ENCODE data around the gene AFG3L2. TPM values are rescaled to one million over a fixed set of nuclear protein-coding genes. Genes with fewer than 3 reads are reported as not detected.

AFG3L2 gene
- total and polyA plus RNA-seq, 2 of the 8 experiments (the other 6 are each of a cell fraction or from before 2014, with no cell fraction given) = 29.7 to 84.8 TPM

- Histone ChIP-seq H3K79me1 (ENCODE audit: low read depth, low read length) (peaks cover 19% of the 10 kb centered on the region), H3K36me3 (ENCODE audit: control insufficient read depth in 2 of 4, insufficient read depth in 4 of 4, low read length in 3 of 4) (peaks cover 0 to 8% (median under 1%) of the 10 kb centered on the region in 4 experiments; a peak in 3 of 8 replicates), H3K4me3 (ENCODE audit: extremely low read depth in 1 of 4, insufficient read depth in 2 of 4, low read depth in 3 of 4, low read length in 4 of 4) (no peak overlapping the region), H2BK20ac (ENCODE audit: low read length) (no peak overlapping the region), H3K4ac (replicated peaks; ENCODE audit: insufficient read length, low read depth, low read length) (no peak overlapping the region), H3K27ac (ENCODE audit: low read depth, low read length) (no peak overlapping the region), H3K9ac (replicated peaks in 1 of 4; ENCODE audit: extremely low read depth in 1 of 4, low read depth in 3 of 4, low read length in 3 of 4) (0 out of 7 replicates have a peak overlapping the region, but pooled peaks of 1 of the 4 experiments have one; percentile 14), H3K79me2 (ENCODE audit: control insufficient read depth in 1 of 2, insufficient read depth in 2 of 2, low read length in 2 of 2) (peaks cover 46 to 76% of the 10 kb centered on the region in 2 experiments), H3K4me1 (replicated peaks in 1 of 4; ENCODE audit: control insufficient read depth in 3 of 4, insufficient read depth in 4 of 4, low read length in 3 of 4) (peaks cover 3 to 15% (median 7%) of the 10 kb centered on the region in 4 experiments), H2BK5ac (ENCODE audit: low read depth, low read length) (no peak overlapping the region), H3K18ac (ENCODE audit: extremely low read depth, low read length) (no peak overlapping the region), H4K5ac (ENCODE audit: insufficient read length, low read depth, low read length) (no peak overlapping the region), H2BK120ac (replicated peaks; ENCODE audit: low read depth, low read length) (no peak overlapping the region), H2BK15ac (ENCODE audit: low read length) (no peak overlapping the region), H2BK12ac (ENCODE audit: low read depth, low read length) (no peak overlapping the region), H3K14ac (ENCODE audit: insufficient read length) (no peak overlapping the region), H4K8ac (ENCODE audit: extremely low read depth, insufficient read depth, low read length) (no peak overlapping the region), H3K56ac (replicated peaks; ENCODE audit: insufficient read length, low read depth, low read length) (no peak overlapping the region), H2AK5ac (ENCODE audit: low read depth, low read length) (no peak overlapping the region), H4K91ac (replicated peaks; ENCODE audit: insufficient read length, low read length) (no peak overlapping the region), H4K20me1 (replicated peaks in 1 of 2; ENCODE audit: control insufficient read depth in 1 of 2, insufficient read depth in 2 of 2, low read length in 2 of 2) (peaks cover 12 to 18% of the 10 kb centered on the region in 2 experiments), H3K23me2 (ENCODE audit: low read depth, low read length) (peaks cover 9% of the 10 kb centered on the region), H3K4me2 (ENCODE audit: insufficient read depth in 1 of 2, low read depth in 2 of 2, low read length in 2 of 2) (no peak overlapping the region; a peak in 1 of 4 replicates), H3K23ac (ENCODE audit: insufficient read length) (no peak overlapping the region), H2AFZ (ENCODE audit: low read length) (no peak overlapping the region), H3K27me3 (replicated peaks in 1 of 4; ENCODE audit: control insufficient read depth in 3 of 4, extremely low read depth in 1 of 4, insufficient read depth in 3 of 4, low read length in 3 of 4) (no peaks in the 10 kb centered on the region), H3K9me3 (ENCODE audit: insufficient read depth in 2 of 2, low read depth in 1 of 2, low read length in 1 of 2) (no peaks in the 10 kb centered on the region)
- CTCF ChIA-PET (ENCODE audit: partially characterized antibody) = interaction anchor here (0.9 to 1.9 kb wide), 3 partner anchors 18 to 90 kb away, joined by 4 to 6 read pairs (median 5); no protein-coding TSS in a partner anchor
- DNase-seq (ENCODE audit: low read depth in 1 of 2, low spot score in 2 of 2) = no peak
- POLR2A ChIA-PET (ENCODE audit: partially characterized antibody) = interaction anchor here (0.7 to 1.0 kb wide), 4 partner anchors 15 to 45 kb away, joined by 3 read pairs; no protein-coding TSS in a partner anchor
- no peak for FAIRE-seq
- 91% methylated on average over 4 of the region's 4 CpGs; no CpG with 5 or more reads in 1 of the 2 experiments for WGBS, 2 experiments (ENCODE audit: extremely low coverage in 1 of 2, insufficient coverage in 1 of 2, insufficient read length in 1 of 2, insufficient replicate concordance in 2 of 2, low coverage in 1 of 2, low lambda C conversion rate in 2 of 2, missing lambda C conversion rate in 1 of 2)
- TF ChIP-seq EGR1 (IDR thresholded peaks at IDR 0.05; ENCODE audit: borderline replicate concordance, low read depth, low read length) = no peak
- no peak for TF ChIP-seq KDM5A (IDR thresholded peaks at IDR 0.05; ENCODE audit: low read length)
- no peak for TF ChIP-seq CTCF (IDR thresholded peaks at IDR 0.05; ENCODE audit: control extremely low read depth in 1 of 3, insufficient read depth in 1 of 3, low read depth in 1 of 3, low read length in 3 of 3)
- TF ChIP-seq SIX5 (IDR thresholded peaks at IDR 0.05; ENCODE audit: low read depth, low read length) = no peak
- TF ChIP-seq CREB1 (IDR thresholded peaks at IDR 0.05) = no peak
- no peak for TF ChIP-seq CTBP2 (IDR thresholded peaks at IDR 0.05; ENCODE audit: borderline replicate concordance, insufficient read depth, insufficient read length, low read length)
- no peak for TF ChIP-seq MAFK (IDR thresholded peaks at IDR 0.05; ENCODE audit: low read depth, low read length)
- TF ChIP-seq CEBPB (IDR thresholded peaks at IDR 0.05; ENCODE audit: low read depth, low read length) = no peak
- TF ChIP-seq TAF7 (optimal IDR thresholded peaks at IDR 0.05; ENCODE audit: borderline replicate concordance, low read depth, low read length) = no peak
- no peak for TF ChIP-seq SAP30 (IDR thresholded peaks at IDR 0.05; ENCODE audit: insufficient read depth, insufficient replicate concordance, low read length)
These were observed 3.8 kb downstream of the AFG3L2 start for GRCh38 chr18:12373116-12373770.

Data from H1 (cell line).